Measurements from ENCODE around the gene HMGN3.
A peak's percentile ranks its signal among the peaks of the same experiment; 100 is the strongest.
"Not testable (repeated sequence)": the region's sequence is repeated elsewhere in the genome, so short reads cannot be mapped to it uniquely, and the experiment has no call there.

Gene HMGN3

GRCh38 chr6:79234150-79235022 is at the start of gene HMGN3:
Gene HMGN3, minus strand, starts transcription at chr6:79234682.
- FAIRE-seq, result peak; percentile 83

GRCh38 chr6:79280756-79281155 is 46.3 kb upstream of the HMGN3 start:
- no peak for FAIRE-seq

- FAIRE-seq, result no peak
Measured at GRCh38 chr6:79277109-79277508, 42.6 kb upstream of the HMGN3 start.

GRCh38 chr6:79269877-79270276 is 35.4 kb upstream of the HMGN3 start:
- FAIRE-seq, result no peak

- peak; percentile 21 for FAIRE-seq
Measured at GRCh38 chr6:79267128-79267527, 32.6 kb upstream of the HMGN3 start.

GRCh38 chr6:79266051-79266450 is 31.6 kb upstream of the HMGN3 start:
- FAIRE-seq, result no peak

GRCh38 chr6:79263359-79263758 is 28.9 kb upstream of the HMGN3 start:
- FAIRE-seq, result no peak

GRCh38 chr6:79261666-79262065 is 27.2 kb upstream of the HMGN3 start:
- no peak for FAIRE-seq

- no peak for FAIRE-seq
Measured at GRCh38 chr6:79260772-79261171, 26.3 kb upstream of the HMGN3 start.

GRCh38 chr6:79257381-79258205 is 23.1 kb upstream of the HMGN3 start:
- FAIRE-seq, result no peak

- FAIRE-seq, result not testable (repeated sequence)
Measured at GRCh38 chr6:79256770-79257169, 22.3 kb upstream of the HMGN3 start.

- not testable (repeated sequence) for FAIRE-seq
Measured at GRCh38 chr6:79255086-79255485, 20.6 kb upstream of the HMGN3 start.

- FAIRE-seq, result no peak
Measured at GRCh38 chr6:79250559-79250958, 16.1 kb upstream of the HMGN3 start.

GRCh38 chr6:79250107-79250514 is 15.6 kb upstream of the HMGN3 start:
- no peak for FAIRE-seq

GRCh38 chr6:79249136-79249535 is 14.7 kb upstream of the HMGN3 start:
- no peak for FAIRE-seq

- FAIRE-seq, result no peak
Measured at GRCh38 chr6:79246891-79247290, 12.4 kb upstream of the HMGN3 start.

- FAIRE-seq, result no peak
Measured at GRCh38 chr6:79241228-79241627, 6.7 kb upstream of the HMGN3 start.

- no peak for FAIRE-seq
Measured at GRCh38 chr6:79240509-79240908, 6.0 kb upstream of the HMGN3 start.

GRCh38 chr6:79239536-79240168 is 5.2 kb upstream of the HMGN3 start:
- FAIRE-seq, result no peak

GRCh38 chr6:79238919-79239318 is 4.4 kb upstream of the HMGN3 start:
- no peak for FAIRE-seq

GRCh38 chr6:79236711-79237110 is 2.2 kb upstream of the HMGN3 start:
- FAIRE-seq, result no peak

GRCh38 chr6:79233611-79234149 is 802 bp downstream of the HMGN3 start:
- peak; percentile 83 for FAIRE-seq
